ENCODE results near the gene TCP1. TPM values are rescaled to one million over a fixed set of nuclear protein-coding genes. Genes with fewer than 3 reads are reported as not detected.

TCP1 gene
- total and polyA plus RNA-seq, 2 of the 13 experiments (the other 11 are each of a cell fraction or from before 2014, with no cell fraction given), result 116 to 553 TPM

DNA sequence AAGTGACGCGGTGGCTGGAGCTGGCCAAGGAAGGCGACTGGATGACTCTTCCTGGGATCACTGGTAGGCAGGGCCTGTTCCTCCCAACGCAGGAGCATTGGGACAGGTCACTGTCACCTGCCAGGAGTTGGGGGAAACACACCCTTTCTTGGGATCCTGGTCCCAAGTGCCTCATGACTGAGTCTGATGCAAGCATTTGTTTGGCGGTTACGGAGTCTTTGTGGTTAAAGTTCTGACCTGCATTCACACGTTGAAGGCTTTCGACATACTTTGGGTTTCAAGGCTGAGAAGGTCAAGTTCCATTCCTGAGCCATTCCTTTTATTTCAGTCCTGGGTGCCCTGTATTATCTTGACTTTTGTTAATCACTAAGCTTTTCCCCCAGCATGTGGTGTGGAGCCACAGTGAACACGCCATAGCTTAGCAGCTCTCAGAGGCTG, 16.6 kb upstream of the TCP1 start (continued):
- TF ChIP-seq ZNF883 (CRISPR knock-in tag; IDR thresholded peaks at IDR 0.05; ENCODE audit: not compliant biosample characterization) (no peak), TRIM24 (CRISPR knock-in tag; IDR thresholded peaks at IDR 0.05) (0 out of 2 replicates have a peak, but pooled peaks have one; percentile 29)

DNA sequence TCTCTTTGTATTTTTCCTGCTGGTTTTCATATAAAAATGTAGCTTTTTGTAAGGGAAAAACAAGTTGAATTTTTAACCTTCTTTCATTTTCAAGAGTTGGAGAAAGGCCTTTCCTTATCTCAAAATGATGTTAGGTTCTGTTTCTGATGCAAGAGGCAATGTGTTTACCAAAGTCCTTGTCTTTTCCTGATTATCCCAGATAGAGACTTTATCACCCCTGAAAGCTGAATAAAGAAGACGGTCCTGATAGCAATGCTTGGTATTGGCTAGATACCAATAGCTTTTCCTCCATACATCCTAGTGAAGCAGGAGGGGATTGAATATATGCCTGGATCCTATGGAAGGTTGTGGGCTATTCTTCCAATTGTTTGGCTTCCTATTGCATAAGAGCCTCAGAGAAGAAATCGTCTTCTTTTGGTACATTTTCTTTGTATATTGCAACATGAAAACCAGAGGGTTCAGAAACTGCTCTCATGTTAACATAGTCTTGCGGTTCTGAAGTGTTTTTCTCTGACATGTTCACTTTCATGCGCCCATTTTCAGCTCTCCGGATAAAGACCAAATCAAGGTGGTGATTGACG, 16.1 kb upstream of the TCP1 start:
- Histone ChIP-seq H3K9ac (ENCODE audit: insufficient read depth, low read depth, low read length) (no peak overlapping the region), H3K4me1 (ENCODE audit: insufficient read depth, low read length) (peaks cover 32% of the 10 kb centered on the region), H3K4me3 (replicated peaks in 1 of 3; ENCODE audit: insufficient read depth in 1 of 3, low read depth in 2 of 3, low read length in 3 of 3) (0 out of 6 replicates have a peak overlapping the region, but pooled peaks of 1 of the 3 experiments have one; percentile 17), H3K9me3 (ENCODE audit: low read length) (no peaks in the 10 kb centered on the region), H3K36me3 (replicated peaks in 1 of 2; ENCODE audit: control insufficient read depth in 1 of 2, insufficient read depth in 2 of 2, low read length in 2 of 2) (no peaks in the 10 kb centered on the region), H4K20me1 (ENCODE audit: insufficient read depth, low read length) (no peaks in the 10 kb centered on the region), H3K4me2 (ENCODE audit: low read depth, low read length) (peak overlapping the region; percentile 44), H2AFZ (ENCODE audit: low read length) (peak overlapping the region; percentile 82), H3K27me3 (ENCODE audit: control insufficient read depth in 1 of 2, insufficient read depth in 2 of 2, low read length in 2 of 2) (0 out of 5 replicates have a peak, but pooled peaks cover 0 to 4% of the 10 kb centered on the region in 2 experiments), H3K27ac (ENCODE audit: extremely low read length, insufficient read depth, low read length) (no peak overlapping the region), H3K79me2 (ENCODE audit: insufficient read depth, low read length) (no peaks in the 10 kb centered on the region)
- TF ChIP-seq CEBPB (IDR thresholded peaks at IDR 0.05; ENCODE audit: borderline replicate concordance, low read depth, low read length), result peak; percentile 30; the same call in 1 of the 2 replicates
- TF ChIP-seq NFE2L2 (IDR thresholded peaks at IDR 0.05; ENCODE audit: low read length), result no peak
- in situ Hi-C loops (cut with HindIII; ENCODE audit: extremely low pct_ligation_motif_present, low pct_unique_long_range_greater_than_20kb), result no loop called here
- DNase-seq (ENCODE audit: low spot score) (no peak), FAIRE-seq (no peak), ATAC-seq (no peak)
- BruUV-seq (replicated peaks), result no TSS peak
- intact Hi-C loops (cut with micrococcal nuclease; ENCODE audit: unreplicated experiment), result loop anchor here (2.0 kb wide), 1 partner anchor 15 kb away; the partner anchor contains the start of gene MRPL18
- ChIA-PET CTCF (ENCODE audit: low intra/inter-chr PET ratio, low total read pairs) (no interaction called here), POLR2A (interaction anchor here (0.8 to 6.3 kb wide), 4 partner anchors 13 to 79 kb away, joined by 4 to 88 read pairs (median 10); partner anchors contain the start of genes ACAT2, MRPL18, TCP1 and WTAP)
- 44% methylated on average over 6 of the region's 6 CpGs for WGBS (ENCODE audit: low lambda C conversion rate)

DNA sequence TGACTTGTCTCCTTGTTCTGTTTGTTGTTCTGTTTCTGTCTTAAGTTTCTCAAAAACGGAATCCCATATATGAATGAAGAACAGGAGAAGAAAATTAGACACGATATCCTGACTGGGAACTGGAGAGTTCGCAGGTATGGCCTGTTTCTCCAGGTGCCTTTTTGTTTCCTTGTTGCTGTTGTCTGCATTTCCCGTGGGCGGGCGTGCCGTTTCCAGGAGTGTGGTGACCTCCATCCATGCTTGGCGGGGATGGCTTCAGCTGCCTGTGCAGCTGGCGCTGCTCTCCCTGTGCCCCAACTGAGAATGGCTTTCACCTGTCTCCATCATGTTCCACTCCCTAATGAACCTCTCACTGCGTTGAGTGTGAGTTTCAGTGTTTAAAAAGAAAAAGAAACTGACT, 15.1 kb upstream of the TCP1 start:
- no peak overlapping the region for H3K27ac ChIP-seq (ENCODE audit: extremely low read length, insufficient read depth, low read length)

More for the DNA sequence above, 15.1 kb upstream of the TCP1 start:
- ChIA-PET POLR2A (interaction anchor here (6.3 kb wide), 1 partner anchor 15 kb away, joined by 88 read pairs; the partner anchor contains the start of genes MRPL18 and TCP1), CTCF (ENCODE audit: low intra/inter-chr PET ratio, low total read pairs) (no interaction called here)
- Histone ChIP-seq H3K27me3 (ENCODE audit: control insufficient read depth in 1 of 2, insufficient read depth in 2 of 2, low read length in 2 of 2) (0 out of 5 replicates have a peak, but pooled peaks cover 0 to 4% of the 10 kb centered on the region in 2 experiments), H3K4me2 (ENCODE audit: low read depth, low read length) (no peak overlapping the region), H3K79me2 (ENCODE audit: insufficient read depth, low read length) (no peaks in the 10 kb centered on the region), H3K4me1 (ENCODE audit: insufficient read depth, low read length) (peaks cover 32% of the 10 kb centered on the region), H4K20me1 (ENCODE audit: insufficient read depth, low read length) (no peaks in the 10 kb centered on the region), H2AFZ (ENCODE audit: low read length) (no peak overlapping the region), H3K4me3 (replicated peaks in 1 of 3; ENCODE audit: insufficient read depth in 1 of 3, low read depth in 2 of 3, low read length in 3 of 3) (no peak overlapping the region), H3K9ac (ENCODE audit: insufficient read depth, low read depth, low read length) (no peak overlapping the region), H3K36me3 (replicated peaks in 1 of 2; ENCODE audit: control insufficient read depth in 1 of 2, insufficient read depth in 2 of 2, low read length in 2 of 2) (no peaks in the 10 kb centered on the region), H3K9me3 (ENCODE audit: low read length) (no peaks in the 10 kb centered on the region)
- FAIRE-seq, result no peak
- TF ChIP-seq THYN1 (CRISPR knock-in tag; IDR thresholded peaks at IDR 0.05; ENCODE audit: borderline replicate concordance, low read depth) (no peak), SP4 (CRISPR knock-in tag; IDR thresholded peaks at IDR 0.05) (no peak), ZMYM3 (CRISPR knock-in tag; IDR thresholded peaks at IDR 0.05) (no peak), ZNF839 (CRISPR knock-in tag; IDR thresholded peaks at IDR 0.05; ENCODE audit: borderline replicate concordance) (no peak), ZNF546 (CRISPR knock-in tag; conservative IDR thresholded peaks at IDR 0.05) (no peak), RBM39 (IDR thresholded peaks at IDR 0.05; ENCODE audit: low read depth, low read length, poor library complexity, severe bottlenecking) (no peak)
- TF ChIP-seq, protein P1, sequence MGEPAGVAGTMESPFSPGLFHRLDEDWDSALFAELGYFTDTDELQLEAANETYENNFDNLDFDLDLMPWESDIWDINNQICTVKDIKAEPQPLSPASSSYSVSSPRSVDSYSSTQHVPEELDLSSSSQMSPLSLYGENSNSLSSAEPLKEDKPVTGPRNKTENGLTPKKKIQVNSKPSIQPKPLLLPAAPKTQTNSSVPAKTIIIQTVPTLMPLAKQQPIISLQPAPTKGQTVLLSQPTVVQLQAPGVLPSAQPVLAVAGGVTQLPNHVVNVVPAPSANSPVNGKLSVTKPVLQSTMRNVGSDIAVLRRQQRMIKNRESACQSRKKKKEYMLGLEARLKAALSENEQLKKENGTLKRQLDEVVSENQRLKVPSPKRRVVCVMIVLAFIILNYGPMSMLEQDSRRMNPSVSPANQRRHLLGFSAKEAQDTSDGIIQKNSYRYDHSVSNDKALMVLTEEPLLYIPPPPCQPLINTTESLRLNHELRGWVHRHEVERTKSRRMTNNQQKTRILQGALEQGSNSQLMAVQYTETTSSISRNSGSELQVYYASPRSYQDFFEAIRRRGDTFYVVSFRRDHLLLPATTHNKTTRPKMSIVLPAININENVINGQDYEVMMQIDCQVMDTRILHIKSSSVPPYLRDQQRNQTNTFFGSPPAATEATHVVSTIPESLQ (CRISPR knock-in tag; conservative IDR thresholded peaks at IDR 0.05), result no peak
- in situ Hi-C loops (cut with HindIII; ENCODE audit: extremely low pct_ligation_motif_present, low pct_unique_long_range_greater_than_20kb) (no loop called here), intact Hi-C loops (cut with micrococcal nuclease; ENCODE audit: unreplicated experiment) (no loop called here)
- 82% methylated on average over 10 of the region's 10 CpGs for WGBS (ENCODE audit: low lambda C conversion rate)
- ATAC-seq, result no peak
- BruUV-seq (replicated peaks), result no TSS peak
- DNase-seq (ENCODE audit: low spot score), result no peak

Data from HepG2 (cell line).